Measurements from ENCODE around the gene ITPR3. TPM values are rescaled to one million over a fixed set of nuclear protein-coding genes. Genes with fewer than 3 reads are reported as not detected.

Gene ITPR3
- total and polyA plus RNA-seq, 5 donors from 2014 or later = 1.3 to 54.5 (median 2.2) TPM

DNA sequence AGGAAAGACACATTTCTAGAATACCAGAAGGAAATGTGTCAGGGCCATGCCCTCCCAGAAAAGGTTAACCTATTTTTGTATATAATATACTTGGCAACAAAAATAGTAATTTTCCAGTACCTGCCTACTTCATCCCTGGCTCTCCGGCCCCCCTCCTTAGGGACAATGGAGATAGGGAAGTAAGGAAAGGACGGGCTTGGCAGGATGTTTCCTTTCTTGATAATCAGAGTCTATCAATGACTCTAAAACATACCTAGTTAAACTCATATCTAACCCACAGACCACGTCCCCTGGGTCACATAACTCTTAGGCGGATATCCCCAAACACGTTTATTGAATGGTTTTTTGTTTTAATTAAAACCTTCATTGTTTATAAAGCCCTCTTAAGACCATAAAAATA lies 78.6 kb downstream of the ITPR3 start:
- Mint-ChIP-seq H3K4me1 (peaks cover 21 to 43% (median 27%) of the 10 kb centered on the region in 4 donors), H3K9me3 (no peaks in the 10 kb centered on the region)

DNA sequence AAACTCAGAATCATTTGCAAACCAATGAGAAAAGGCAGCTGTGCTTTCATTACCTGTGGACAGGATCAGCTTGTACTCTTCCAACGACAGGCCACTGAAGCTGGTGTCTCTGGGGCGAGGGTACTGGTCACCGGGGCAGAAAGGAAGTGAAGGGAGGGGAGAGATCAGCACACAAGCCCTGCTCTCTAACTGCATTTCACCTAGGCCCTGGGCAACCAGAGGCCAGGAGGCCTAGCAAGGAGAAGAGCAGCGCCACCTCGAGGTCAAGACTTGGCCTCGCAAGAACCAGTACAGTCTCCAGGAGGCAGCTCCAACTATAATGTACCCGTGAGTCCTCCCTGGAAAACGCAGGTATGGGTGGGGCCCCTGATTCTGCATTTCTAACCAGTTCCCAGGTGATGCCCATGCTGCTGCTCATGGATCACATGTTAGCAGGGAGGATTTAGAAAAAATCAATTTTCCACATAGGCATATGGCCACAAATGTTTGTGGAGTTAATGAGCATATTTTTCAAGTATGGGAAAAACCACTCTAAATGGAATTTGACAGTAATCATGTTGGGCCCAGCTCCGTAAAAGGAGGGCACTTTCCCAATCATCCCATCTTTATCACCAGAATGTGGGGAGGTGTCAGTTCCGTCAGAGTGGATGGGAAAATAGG lies 79.4 kb downstream of the ITPR3 start:
- no peaks in the 10 kb centered on the region for H3K9me3 Mint-ChIP-seq
- H3K36me3 Mint-ChIP-seq = peaks cover 14% of the 10 kb centered on the region
- H3K4me3 ChIP-seq (ENCODE audit: low read depth, low read length) = no peak overlapping the region
- DNase-seq (peak; percentile 51 to 85 (median 66)), ATAC-seq (ENCODE audit: low read depth in 2 of 2) (peak; percentile 59)
- H3K4me1 Mint-ChIP-seq = peaks cover 21 to 35% (median 25%) of the 10 kb centered on the region in 4 donors
- peak overlapping the region; percentile 15 for H3K27ac ChIP-seq (ENCODE audit: insufficient read depth, low read length, poor library complexity, severe bottlenecking)
- H3K4me1 ChIP-seq (ENCODE audit: control insufficient read depth, insufficient read depth, low read length, poor library complexity, severe bottlenecking) = peaks cover 27% of the 10 kb centered on the region
- peak overlapping the region in 2 of 3 donors; percentile 77 to 82 for H3K27ac Mint-ChIP-seq
- no peaks in the 10 kb centered on the region for H3K9me3 ChIP-seq (ENCODE audit: control insufficient read depth in 2 of 2, low read length in 2 of 2)
- no peaks in the 10 kb centered on the region for H3K27me3 Mint-ChIP-seq
- no peaks in the 10 kb centered on the region for H3K27me3 ChIP-seq (ENCODE audit: control insufficient read depth, insufficient read depth, low read length)
- peak overlapping the region in 1 of 4 donors; percentile 41 for H3K4me3 Mint-ChIP-seq
- H3K36me3 ChIP-seq (ENCODE audit: control insufficient read depth, insufficient read depth, low read length) = peaks cover 17% of the 10 kb centered on the region

More for the DNA sequence above, 78.6 kb downstream of the ITPR3 start:
- Histone ChIP-seq H3K27ac (ENCODE audit: insufficient read depth, low read length, poor library complexity, severe bottlenecking) (peak overlapping the region; percentile 15), H3K4me1 (ENCODE audit: control insufficient read depth, insufficient read depth, low read length, poor library complexity, severe bottlenecking) (peaks cover 34% of the 10 kb centered on the region), H3K27me3 (ENCODE audit: control insufficient read depth, insufficient read depth, low read length) (no peaks in the 10 kb centered on the region), H3K9me3 (ENCODE audit: control insufficient read depth in 2 of 2, low read length in 2 of 2) (no peaks in the 10 kb centered on the region), H3K4me3 (ENCODE audit: low read depth, low read length) (no peak overlapping the region), H3K36me3 (ENCODE audit: control insufficient read depth, insufficient read depth, low read length) (peaks cover 20% of the 10 kb centered on the region)
- no peak overlapping the region for H3K4me3 Mint-ChIP-seq
- ATAC-seq (ENCODE audit: low read depth in 2 of 2) = no peak
- H3K27ac Mint-ChIP-seq = peak overlapping the region in 1 of 3 donors; percentile 77
- peaks cover 14% of the 10 kb centered on the region for H3K36me3 Mint-ChIP-seq
- DNase-seq = no peak
- no peaks in the 10 kb centered on the region for H3K27me3 Mint-ChIP-seq

DNA sequence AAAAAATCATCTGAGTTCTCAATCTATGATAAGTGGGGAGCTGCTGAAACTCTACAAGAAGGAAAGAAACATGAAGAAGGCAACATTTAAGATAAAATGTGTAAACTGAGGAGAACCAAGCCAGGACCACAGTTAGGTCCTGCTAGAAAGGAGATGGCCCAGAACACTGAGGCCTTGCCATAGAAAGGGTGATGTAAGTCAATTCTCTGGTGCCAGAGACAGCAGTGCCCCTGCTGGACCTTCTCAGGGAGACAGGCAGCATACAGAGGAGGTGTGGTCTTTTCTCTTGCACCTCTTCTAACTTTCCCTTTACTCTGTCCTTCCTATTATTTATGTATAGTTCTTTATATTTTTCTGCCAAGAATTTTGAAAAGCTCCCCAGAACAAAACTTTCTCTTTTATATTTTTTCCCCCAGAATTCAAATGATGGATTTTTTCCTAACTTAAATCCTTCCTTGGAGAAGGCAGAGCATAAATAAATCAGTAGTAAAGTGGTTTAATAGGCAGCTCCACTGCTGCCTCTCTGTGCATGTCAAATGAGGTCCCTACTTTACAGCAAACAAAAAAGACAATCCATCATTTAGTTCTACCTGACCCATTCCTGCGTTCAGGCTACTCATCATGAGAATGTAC lies 81.3 kb downstream of the ITPR3 start:
- peak in 1 of 3 donors; percentile 47 for DNase-seq
- H3K27me3 ChIP-seq (ENCODE audit: control insufficient read depth, insufficient read depth, low read length) = no peaks in the 10 kb centered on the region
- no peak overlapping the region for H3K4me3 Mint-ChIP-seq
- H3K4me1 ChIP-seq (ENCODE audit: control insufficient read depth, insufficient read depth, low read length, poor library complexity, severe bottlenecking) = peaks cover 7% of the 10 kb centered on the region
- peaks cover 12% of the 10 kb centered on the region for H3K36me3 ChIP-seq (ENCODE audit: control insufficient read depth, insufficient read depth, low read length)
- H3K4me1 Mint-ChIP-seq = peaks cover 14 to 21% (median 14%) of the 10 kb centered on the region in 4 donors
- no peaks in the 10 kb centered on the region for H3K27me3 Mint-ChIP-seq
- no peaks in the 10 kb centered on the region for H3K9me3 ChIP-seq (ENCODE audit: control insufficient read depth in 2 of 2, low read length in 2 of 2)
- H3K4me3 ChIP-seq (ENCODE audit: low read depth, low read length) = no peak overlapping the region
- H3K9me3 Mint-ChIP-seq = no peaks in the 10 kb centered on the region
- no peak overlapping the region for H3K27ac ChIP-seq (ENCODE audit: insufficient read depth, low read length, poor library complexity, severe bottlenecking)
- ATAC-seq (ENCODE audit: low read depth in 2 of 2) = peak; percentile 38 to 52
- H3K36me3 Mint-ChIP-seq = peaks cover 8% of the 10 kb centered on the region
- peak overlapping the region in 2 of 3 donors; percentile 52 to 56 for H3K27ac Mint-ChIP-seq

DNA sequence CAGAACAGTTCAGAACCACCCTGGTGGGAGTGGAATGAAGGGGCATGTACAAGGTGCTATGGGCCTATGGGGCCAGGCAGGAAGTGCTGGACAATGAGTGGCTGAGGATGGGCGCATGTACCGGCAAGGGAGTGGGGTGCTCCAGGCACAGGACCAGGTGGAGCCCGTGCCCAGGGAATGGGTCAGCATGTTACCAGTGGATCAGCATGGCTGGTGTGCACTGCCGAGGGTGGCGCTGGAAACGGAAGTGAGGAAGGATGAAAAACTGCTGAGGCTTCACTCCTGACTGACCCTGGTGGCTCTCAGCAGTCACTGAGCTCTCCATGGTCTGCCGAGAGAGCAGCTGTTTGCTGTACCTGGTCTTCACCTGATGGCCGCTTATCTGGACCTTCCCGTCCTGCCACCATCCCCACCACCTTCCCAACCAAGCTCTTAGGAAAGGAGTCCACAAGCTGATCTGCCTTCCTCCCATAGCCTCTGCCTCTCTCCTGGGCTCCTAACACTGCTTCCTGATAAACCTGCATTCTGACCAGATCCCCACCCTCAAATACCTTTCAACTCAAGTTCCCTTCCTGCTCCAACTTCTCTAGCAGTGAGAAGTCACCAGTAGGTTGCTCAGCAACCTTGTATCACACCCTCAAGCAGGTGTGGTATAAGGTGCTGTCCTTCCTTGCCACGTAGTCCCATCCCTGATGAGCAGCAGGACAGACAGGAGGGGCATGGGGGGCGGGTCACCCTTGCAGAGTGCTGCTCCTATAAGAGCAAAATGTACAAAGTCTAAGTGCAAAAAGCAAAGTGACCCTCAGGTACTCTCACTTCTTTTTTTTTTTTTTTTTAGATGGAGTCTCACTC lies 83.3 kb downstream of the ITPR3 start:
- no peaks in the 10 kb centered on the region for H3K27me3 ChIP-seq (ENCODE audit: control insufficient read depth, insufficient read depth, low read length)
- peaks cover 5% of the 10 kb centered on the region for H3K4me1 ChIP-seq (ENCODE audit: control insufficient read depth, insufficient read depth, low read length, poor library complexity, severe bottlenecking)
- Mint-ChIP-seq H3K4me1 (peaks cover 19 to 31% (median 25%) of the 10 kb centered on the region in 4 donors), H3K36me3 (peaks cover 13% of the 10 kb centered on the region), H3K27ac (peak overlapping the region in 1 of 3 donors; percentile 49), H3K4me3 (no peak overlapping the region), H3K9me3 (no peaks in the 10 kb centered on the region), H3K27me3 (no peaks in the 10 kb centered on the region)
- no peak for DNase-seq
- no peak overlapping the region for H3K4me3 ChIP-seq (ENCODE audit: low read depth, low read length)
- no peak for ATAC-seq (ENCODE audit: low read depth in 2 of 2)
- no peaks in the 10 kb centered on the region for H3K9me3 ChIP-seq (ENCODE audit: control insufficient read depth in 2 of 2, low read length in 2 of 2)
- H3K27ac ChIP-seq (ENCODE audit: insufficient read depth, low read length, poor library complexity, severe bottlenecking) = no peak overlapping the region
- peaks cover 13% of the 10 kb centered on the region for H3K36me3 ChIP-seq (ENCODE audit: control insufficient read depth, insufficient read depth, low read length)

DNA sequence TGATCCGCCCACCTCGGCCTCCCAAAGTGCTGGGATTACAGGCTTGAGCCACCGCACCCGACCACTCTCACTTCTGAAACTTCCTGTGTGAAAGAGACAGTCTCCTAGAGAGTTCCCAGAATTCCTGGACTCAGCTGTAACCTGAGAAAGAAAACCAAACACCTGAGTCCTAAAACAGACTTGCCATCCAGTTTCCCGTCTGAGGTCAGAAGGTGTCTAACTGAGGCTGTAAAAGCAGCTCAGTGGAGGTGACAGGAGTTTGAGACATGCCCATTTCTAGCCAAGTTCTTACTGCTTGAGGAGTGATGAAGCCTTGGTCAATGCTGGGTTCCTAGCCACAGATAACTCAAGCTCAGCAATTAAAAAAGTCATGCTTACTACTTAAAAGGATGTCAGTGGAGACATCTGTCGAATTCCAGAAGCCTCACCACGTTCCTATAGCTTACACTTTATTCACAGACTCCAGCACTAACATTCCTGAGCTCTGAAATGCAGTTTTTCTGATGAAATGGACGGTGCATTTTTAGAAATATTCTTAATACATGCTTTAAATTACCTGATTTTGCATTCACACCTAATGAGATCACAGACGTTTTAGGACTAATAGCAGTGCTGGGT lies 84.3 kb downstream of the ITPR3 start:
- H3K27me3 Mint-ChIP-seq = no peaks in the 10 kb centered on the region
- ATAC-seq (ENCODE audit: low read depth in 2 of 2) = no peak

DNA sequence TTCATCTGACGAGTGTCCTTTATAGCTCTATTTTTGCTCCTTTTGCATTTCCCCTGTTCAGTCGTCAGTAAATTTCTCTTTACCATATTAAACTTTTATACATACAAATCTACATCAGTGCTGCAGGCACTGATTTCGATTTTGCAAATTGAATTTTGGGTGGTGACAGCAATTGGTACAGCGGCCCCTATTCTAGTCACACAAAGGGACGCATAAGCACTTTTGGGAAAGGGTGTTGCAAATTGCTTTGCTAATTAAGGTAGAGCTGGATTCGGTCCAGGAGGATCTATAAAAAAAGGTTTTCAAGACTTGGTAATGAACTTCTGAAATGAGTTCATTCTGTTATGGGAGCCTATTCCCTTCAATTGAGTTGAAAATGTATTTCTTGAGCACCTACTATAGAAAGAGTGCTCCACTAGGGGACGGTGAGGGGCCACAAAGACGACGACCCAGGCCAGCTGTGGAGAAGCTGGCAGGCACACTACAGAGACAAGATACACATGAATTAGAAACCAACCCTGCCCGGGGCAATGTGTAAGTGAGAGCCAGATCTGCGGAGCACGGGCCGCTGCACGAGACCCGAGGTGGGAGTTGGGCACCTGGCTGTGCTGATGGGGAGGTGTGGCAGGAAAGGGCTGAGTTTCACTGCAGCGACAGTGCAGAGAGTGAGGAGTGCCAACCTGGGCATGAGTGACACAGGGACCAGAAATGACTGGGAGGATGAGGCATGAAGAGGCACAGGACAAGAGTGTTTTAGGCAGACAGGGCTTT lies 85.0 kb downstream of the ITPR3 start:
- Mint-ChIP-seq H3K4me1 (peaks cover 12 to 40% (median 27%) of the 10 kb centered on the region in 4 donors), H3K9me3 (no peaks in the 10 kb centered on the region), H3K27me3 (no peaks in the 10 kb centered on the region), H3K27ac (peak overlapping the region in 1 of 3 donors; percentile 44), H3K36me3 (peaks cover 18% of the 10 kb centered on the region), H3K4me3 (peak overlapping the region in 1 of 4 donors; percentile 19)
- Histone ChIP-seq H3K9me3 (ENCODE audit: control insufficient read depth in 2 of 2, low read length in 2 of 2) (no peaks in the 10 kb centered on the region), H3K4me1 (ENCODE audit: control insufficient read depth, insufficient read depth, low read length, poor library complexity, severe bottlenecking) (peaks cover 13% of the 10 kb centered on the region), H3K36me3 (ENCODE audit: control insufficient read depth, insufficient read depth, low read length) (peaks cover 14% of the 10 kb centered on the region), H3K27me3 (ENCODE audit: control insufficient read depth, insufficient read depth, low read length) (no peaks in the 10 kb centered on the region), H3K27ac (ENCODE audit: insufficient read depth, low read length, poor library complexity, severe bottlenecking) (no peak overlapping the region), H3K4me3 (ENCODE audit: low read depth, low read length) (no peak overlapping the region)
- ATAC-seq (ENCODE audit: low read depth in 2 of 2) (no peak), DNase-seq (no peak)

More for the DNA sequence above, 84.3 kb downstream of the ITPR3 start:
- no peak overlapping the region for H3K27ac Mint-ChIP-seq
- peaks cover 18% of the 10 kb centered on the region for H3K36me3 Mint-ChIP-seq
- H3K4me3 Mint-ChIP-seq = peak overlapping the region in 1 of 4 donors; percentile 19
- Histone ChIP-seq H3K27ac (ENCODE audit: insufficient read depth, low read length, poor library complexity, severe bottlenecking) (no peak overlapping the region), H3K9me3 (ENCODE audit: control insufficient read depth in 2 of 2, low read length in 2 of 2) (no peaks in the 10 kb centered on the region), H3K4me3 (ENCODE audit: low read depth, low read length) (no peak overlapping the region), H3K36me3 (ENCODE audit: control insufficient read depth, insufficient read depth, low read length) (peaks cover 14% of the 10 kb centered on the region), H3K4me1 (ENCODE audit: control insufficient read depth, insufficient read depth, low read length, poor library complexity, severe bottlenecking) (peaks cover 8% of the 10 kb centered on the region), H3K27me3 (ENCODE audit: control insufficient read depth, insufficient read depth, low read length) (no peaks in the 10 kb centered on the region)
- H3K9me3 Mint-ChIP-seq = no peaks in the 10 kb centered on the region
- peaks cover 13 to 34% (median 27%) of the 10 kb centered on the region in 4 donors for H3K4me1 Mint-ChIP-seq
- DNase-seq = no peak

DNA sequence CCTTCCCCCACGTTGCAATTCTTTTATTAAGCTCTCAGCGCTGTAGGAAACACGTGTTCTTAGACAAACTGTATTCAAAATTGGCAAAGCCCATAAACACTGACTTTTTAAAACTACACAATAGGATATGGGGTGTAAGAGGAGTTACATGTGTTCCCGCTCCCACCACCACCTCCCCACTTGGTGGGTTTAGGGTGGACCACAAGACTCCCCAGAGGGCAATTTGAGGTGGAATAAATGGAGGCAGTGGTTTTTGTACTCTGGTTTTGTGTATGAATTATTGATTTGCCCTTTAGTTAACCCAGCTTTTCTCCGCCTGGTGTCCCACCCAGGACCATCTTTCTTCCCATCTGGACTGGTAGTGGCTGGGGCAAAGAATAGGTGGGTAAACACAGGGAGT lies 86.6 kb downstream of the ITPR3 start:
- peaks cover 22% of the 10 kb centered on the region for H3K4me1 ChIP-seq (ENCODE audit: control insufficient read depth, insufficient read depth, low read length, poor library complexity, severe bottlenecking)
- H3K9me3 ChIP-seq (ENCODE audit: control insufficient read depth in 2 of 2, low read length in 2 of 2) = no peaks in the 10 kb centered on the region
- H3K36me3 ChIP-seq (ENCODE audit: control insufficient read depth, insufficient read depth, low read length) = peaks cover 14% of the 10 kb centered on the region
- Mint-ChIP-seq H3K27me3 (no peaks in the 10 kb centered on the region), H3K4me3 (peak overlapping the region in 2 of 4 donors; percentile 2 to 13), H3K9me3 (no peaks in the 10 kb centered on the region), H3K27ac (peak overlapping the region; percentile 7 to 72 (median 36)), H3K4me1 (peaks cover 5 to 45% (median 29%) of the 10 kb centered on the region in 4 donors), H3K36me3 (peaks cover 18% of the 10 kb centered on the region)
- H3K27me3 ChIP-seq (ENCODE audit: control insufficient read depth, insufficient read depth, low read length) = no peaks in the 10 kb centered on the region
- DNase-seq = no peak
- no peak overlapping the region for H3K4me3 ChIP-seq (ENCODE audit: low read depth, low read length)
- no peak for ATAC-seq (ENCODE audit: low read depth in 2 of 2)
- H3K27ac ChIP-seq (ENCODE audit: insufficient read depth, low read length, poor library complexity, severe bottlenecking) = no peak overlapping the region

All from CD4-positive, CD25-positive, alpha-beta regulatory T cell (primary cell).